Measurements from ENCODE around the gene TUNAR.

DNA sequence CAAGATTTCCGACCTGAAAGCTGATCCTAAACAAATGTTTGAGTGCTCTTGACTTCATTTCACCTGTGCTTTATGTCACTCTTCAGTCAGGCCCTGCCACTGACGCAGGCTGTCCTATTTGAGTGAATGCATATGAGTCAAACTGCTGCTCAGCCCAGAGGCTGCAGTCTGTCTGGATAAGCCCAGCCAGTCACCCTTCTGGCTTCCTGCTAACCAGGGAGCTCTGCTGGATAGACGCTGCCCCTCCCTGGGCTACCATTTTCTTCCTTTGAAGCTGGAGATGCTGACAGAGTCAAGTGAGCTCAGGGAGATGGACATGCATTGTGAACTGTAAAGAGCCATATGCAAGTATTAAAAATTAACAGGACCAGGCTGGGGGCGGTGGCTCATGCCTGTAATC lies 5.1 kb upstream of the TUNAR start:
- TF ChIP-seq CTCF (conservative IDR thresholded peaks at IDR 0.05): no peak
- no peak for TF ChIP-seq EZH2 (IDR thresholded peaks at IDR 0.05; ENCODE audit: low read depth)

Measured in PC-9 (cell line).